IMR-90 (cell line): ENCODE measurements around the gene PRR19. TPM values are rescaled to one million over a fixed set of nuclear protein-coding genes. Genes with fewer than 3 reads are reported as not detected.

ENCODE experiments used
- ATAC-seq: fragments of 200-7000 bp; cut with Tn5 transposase; 2 replicates; pipeline ENCODE4 v1.9.1; 2020; ENCODE audit warnings: low read depth, mild to moderate bottlenecking, moderate library complexity
- BruUV-seq: library from RNA; stranded (reverse); fragments of 400-500 nt; replicated peaks from 2 replicates; lab custom pipeline; 2021; lab: Mats Ljungman, UMichigan
- CTCF ChIA-PET: fragments of 300-600 bp; formaldehyde crosslinking; extraction: SDS; loops from one replicate; lab custom pipeline; 2021; ENCODE audit warnings: antibody characterized with exemption; lab: Yijun Ruan, JAX
- POLR2A ChIA-PET: fragments of 300-600 bp; sonication (Branson Sonifier 250); formaldehyde crosslinking; loops from one replicate; lab custom pipeline; 2022; ENCODE audit warnings: antibody characterized with exemption; ENCODE audit not compliant: unreplicated experiment; lab: Charles Lee
- DNase-seq: peaks from one replicate; pipeline ENCODE4 v3.0.0; 2013
- H2AFZ ChIP-seq: replicated peaks from 2 replicates; pipeline ENCODE3; 2013; ENCODE audit warnings: low read length, mild to moderate bottlenecking; ENCODE audit not compliant: poor library complexity
- H2AK5ac ChIP-seq: 2 replicates; pipeline ENCODE4 v1.6.1; 2013; ENCODE audit warnings: low read depth, low read length, inconsistent platforms
- H2AK9ac ChIP-seq: replicated peaks from 2 replicates; pipeline ENCODE3; 2013; ENCODE audit warnings: mild to moderate bottlenecking, low read depth, low read length, moderate library complexity; ENCODE audit not compliant: poor library complexity
- H2BK120ac ChIP-seq: 2 replicates; pipeline ENCODE4 v1.6.1; 2013; ENCODE audit warnings: low read depth, low read length, inconsistent platforms
- H2BK15ac ChIP-seq: 3 replicates; pipeline ENCODE4 v1.6.1; 2013; ENCODE audit warnings: low read depth, low read length, inconsistent platforms
- H2BK20ac ChIP-seq: 2 replicates; pipeline ENCODE4 v1.6.1; 2013; ENCODE audit warnings: low read depth, mild to moderate bottlenecking, inconsistent platforms, low read length, moderate library complexity
- H2BK5ac ChIP-seq: 2 replicates; pipeline ENCODE4 v1.6.1; 2013; ENCODE audit warnings: mild to moderate bottlenecking, low read depth, low read length, inconsistent platforms; ENCODE audit not compliant: poor library complexity, severe bottlenecking
- H3K14ac ChIP-seq: replicated peaks from 2 replicates; pipeline ENCODE4 v1.6.1; 2013; ENCODE audit warnings: low read depth, low read length, inconsistent platforms
- H3K18ac ChIP-seq: 2 replicates; pipeline ENCODE4 v1.6.1; 2013; ENCODE audit warnings: low read depth, low read length, control low read depth
- H3K23ac ChIP-seq: 2 replicates; pipeline ENCODE4 v1.6.1; 2013; ENCODE audit warnings: low read depth, low read length, inconsistent platforms
- H3K27ac ChIP-seq: 2 replicates; pipeline ENCODE4 v1.5.1; 2013; ENCODE audit warnings: mild to moderate bottlenecking, control low read depth, low read length; ENCODE audit not compliant: insufficient read depth
- H3K27me3 ChIP-seq: 2 replicates; pipeline ENCODE4 v1.6.1; 2013; ENCODE audit warnings: low read length; ENCODE audit not compliant: control insufficient read depth, insufficient read depth
- H3K36me3 ChIP-seq: 2 replicates; pipeline ENCODE4 v1.6.1; 2013; ENCODE audit warnings: low read length, mixed read lengths; ENCODE audit not compliant: control insufficient read depth, insufficient read depth
- H3K4ac ChIP-seq: 2 replicates; pipeline ENCODE4 v1.6.1; 2013; ENCODE audit warnings: low read depth, low read length, inconsistent platforms
- H3K4me1 ChIP-seq: 2 replicates; pipeline ENCODE4 v1.6.1; 2013; ENCODE audit warnings: low read length, mixed read lengths; ENCODE audit not compliant: control insufficient read depth, insufficient read depth
- H3K4me2 ChIP-seq: 2 replicates; pipeline ENCODE4 v1.6.1; 2013; ENCODE audit warnings: low read depth, mild to moderate bottlenecking, control low read depth, low read length, moderate library complexity
- H3K4me3 ChIP-seq: 2 replicates; pipeline ENCODE4 v1.5.1; 2013; ENCODE audit warnings: low read depth, mild to moderate bottlenecking, control low read depth, low read length, moderate library complexity; ENCODE audit not compliant: insufficient read depth
- H3K56ac ChIP-seq: 2 replicates; pipeline ENCODE4 v1.6.1; 2013; ENCODE audit warnings: low read length, inconsistent platforms; ENCODE audit not compliant: insufficient read depth; ENCODE audit errors: extremely low read depth
- H3K79me1 ChIP-seq, 2 experiments: 2 replicates each; pipeline ENCODE4 v1.6.1; 2013; ENCODE audit warnings: low read length in 2 of 2, inconsistent platforms in 1 of 2, low read depth in 1 of 2
- H3K9ac ChIP-seq: 2 replicates; pipeline ENCODE4 v1.6.1; 2013; ENCODE audit warnings: low read depth, low read length, control low read depth
- H3K9me1 ChIP-seq: 2 replicates; pipeline ENCODE4 v1.6.1; 2013; ENCODE audit warnings: low read length, inconsistent platforms; ENCODE audit not compliant: insufficient read depth
- H3K9me3 ChIP-seq: 2 replicates; pipeline ENCODE4 v1.6.1; 2013; ENCODE audit warnings: low read length; ENCODE audit not compliant: control insufficient read depth, insufficient read depth
- H4K20me1 ChIP-seq: 2 replicates; pipeline ENCODE4 v1.6.1; 2013; ENCODE audit warnings: low read length, inconsistent platforms; ENCODE audit not compliant: insufficient read depth
- H4K5ac ChIP-seq: 2 replicates; pipeline ENCODE4 v1.6.1; 2013; ENCODE audit warnings: mild to moderate bottlenecking, low read depth, low read length, control low read depth
- H4K8ac ChIP-seq, 2 experiments: 2 replicates each; pipeline ENCODE4 v1.6.1; 2013; ENCODE audit warnings: low read depth in 2 of 2, low read length in 2 of 2, control low read depth in 1 of 2, inconsistent platforms in 1 of 2
- H4K91ac ChIP-seq: 2 replicates; pipeline ENCODE4 v1.6.1; 2013; ENCODE audit warnings: low read depth, low read length, inconsistent platforms; ENCODE audit not compliant: insufficient read depth
- BHLHE40 ChIP-seq: fragments of 150-350 bp; IDR thresholded peaks from 2 replicates; pipeline ENCODE4 v1.6.1; 2016; ENCODE audit warnings: mild to moderate bottlenecking, low read depth, low read length
- CEBPB ChIP-seq: IDR thresholded peaks from 2 replicates; pipeline ENCODE4 v1.6.1; 2012; ENCODE audit warnings: low read depth, low read length, improper control_type of control experiment
- CHD1 ChIP-seq: IDR thresholded peaks from 2 replicates; pipeline ENCODE4 v1.6.1; 2012; ENCODE audit warnings: low read depth, low read length, improper control_type of control experiment
- FOS ChIP-seq: fragments of 150-350 bp; IDR thresholded peaks from 2 replicates; pipeline ENCODE4 v1.6.1; 2016; ENCODE audit warnings: low read depth, low read length
- MAFK ChIP-seq: IDR thresholded peaks from 2 replicates; pipeline ENCODE4 v1.6.1; 2012; ENCODE audit warnings: low read depth, low read length, improper control_type of control experiment
- MAZ ChIP-seq: IDR thresholded peaks from 2 replicates; pipeline ENCODE4 v1.6.1; 2012; ENCODE audit warnings: low read depth, mild to moderate bottlenecking, low read length, improper control_type of control experiment, moderate library complexity, borderline replicate concordance
- MXI1 ChIP-seq: IDR thresholded peaks from 2 replicates; pipeline ENCODE4 v1.6.1; 2012; ENCODE audit warnings: low read depth, mild to moderate bottlenecking, low read length, moderate library complexity, borderline replicate concordance
- NFE2L2 ChIP-seq: fragments of 150-350 bp; IDR thresholded peaks from 2 replicates; pipeline ENCODE4 v1.6.1; 2016; ENCODE audit warnings: low read depth, mild to moderate bottlenecking, low read length
- POLR2A ChIP-seq: IDR thresholded peaks from 2 replicates; pipeline ENCODE4 v1.6.1; 2012; ENCODE audit warnings: mild to moderate bottlenecking, low read depth, low read length
- RAD21 ChIP-seq: IDR thresholded peaks from 2 replicates; pipeline ENCODE4 v1.6.1; 2012; ENCODE audit warnings: low read length, improper control_type of control experiment
- RCOR1 ChIP-seq: IDR thresholded peaks from 2 replicates; pipeline ENCODE4 v1.6.1; 2012; ENCODE audit warnings: mild to moderate bottlenecking, low read length, improper control_type of control experiment; ENCODE audit not compliant: insufficient replicate concordance
- RFX5 ChIP-seq: IDR thresholded peaks from 2 replicates; pipeline ENCODE4 v1.8.0; 2012; ENCODE audit warnings: low read depth, mild to moderate bottlenecking, low read length, moderate library complexity
- SMC3 ChIP-seq: fragments of 150-350 bp; IDR thresholded peaks from 2 replicates; pipeline ENCODE4 v1.6.1; 2016; ENCODE audit warnings: low read depth, mild to moderate bottlenecking, antibody characterized with exemption, low read length, moderate library complexity
- WGBS, 2 experiments: methylation state at CpG; one replicate each; pipeline versions ENCODE4 v1.1.5 to v1.1.7; 2013; ENCODE audit warnings: missing lambda C conversion rate in 2 of 2; ENCODE audit not compliant: insufficient read length in 1 of 2; ENCODE audit errors: extremely low coverage in 2 of 2; 5-methylcytosine and 5-hydroxymethylcytosine counted together
- dilution Hi-C: fragments of 300-500 bp; cut with HindIII; formaldehyde crosslinking; loops from one replicate; pipeline ENCODE4 v1.14.3; 2018; ENCODE audit warnings: low sequenced_read_pairs; ENCODE audit not compliant: unreplicated experiment
- in situ Hi-C: fragments of 300-500 bp; cut with MboI; formaldehyde crosslinking; loops from 3 replicates; pipeline ENCODE4 v1.14.3; 2019; ENCODE audit warnings: low sequenced_read_pairs, inconsistent platforms, mixed read lengths
- intact Hi-C: fragments of 100-400 bp; cut with micrococcal nuclease; formaldehyde crosslinking; loops from 2 replicates; pipeline ENCODE4 v1.10.0; 2022
- polyA plus RNA-seq, 3 experiments: library from polyadenylated mRNA; depleted of rRNA; stranded (reverse); fragments of >200 nt; gene quantifications; 2 replicates each; pipeline ENCODE4 v1.2.3, GENCODE V29; 2012; ENCODE audit warnings: low replicate concordance in 1 of 3
- total RNA-seq: library from RNA; depleted of rRNA; stranded (reverse); fragments of >200 nt; gene quantifications from 2 replicates; pipeline ENCODE4 v1.2.3, GENCODE V29; 2012
- TF ChIP-seq, protein P1 (sequence below): conservative IDR thresholded peaks from 2 replicates; pipeline ENCODE4 v1.5.1; 2012; ENCODE audit warnings: mild to moderate bottlenecking, low read depth, low read length, improper control_type of control experiment
- TF ChIP-seq, protein P2 (sequence below): fragments of 150-350 bp; IDR thresholded peaks from 2 replicates; pipeline ENCODE4 v1.6.1; 2017; ENCODE audit warnings: mild to moderate bottlenecking, antibody characterized with exemption, low read length, low read depth
- TF ChIP-seq, protein P3 (sequence below): fragments of 150-350 bp; IDR thresholded peaks from 2 replicates; pipeline ENCODE4 v1.6.1; 2016; ENCODE audit warnings: low read depth, mild to moderate bottlenecking, low read length, moderate library complexity, borderline replicate concordance

PRR19 gene
- total and polyA plus RNA-seq, 2 of the 4 experiments (the other 2 are of a cell fraction): 0.36 to 1.6 TPM

DNA sequence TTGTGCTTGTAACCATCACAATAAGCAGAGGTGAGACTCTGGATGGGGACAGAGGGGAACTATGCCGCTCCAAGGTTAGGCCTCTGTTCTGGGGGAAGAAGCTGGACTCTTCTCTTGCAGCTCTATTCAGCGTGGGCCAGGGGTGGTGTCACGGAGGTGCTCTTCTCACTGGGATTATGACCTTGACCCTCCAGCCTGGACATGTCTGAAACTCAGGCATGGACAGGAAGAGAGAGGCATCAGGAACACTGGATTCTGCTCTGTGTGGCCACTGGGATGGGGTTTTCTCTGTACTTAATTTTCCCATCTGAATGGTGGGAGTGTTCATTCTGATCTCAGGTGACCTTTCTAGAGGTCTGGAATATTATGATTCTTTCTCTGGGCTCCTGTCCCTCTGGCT lies 31.1 kb downstream of the PRR19 start:
- no peak overlapping the region; the same call in 1 of the 2 replicates for H3K23ac ChIP-seq
- no peak overlapping the region for H2BK15ac ChIP-seq
- no peak overlapping the region for H2BK120ac ChIP-seq
- H2BK20ac ChIP-seq: no peak overlapping the region
- TF ChIP-seq, protein P1, sequence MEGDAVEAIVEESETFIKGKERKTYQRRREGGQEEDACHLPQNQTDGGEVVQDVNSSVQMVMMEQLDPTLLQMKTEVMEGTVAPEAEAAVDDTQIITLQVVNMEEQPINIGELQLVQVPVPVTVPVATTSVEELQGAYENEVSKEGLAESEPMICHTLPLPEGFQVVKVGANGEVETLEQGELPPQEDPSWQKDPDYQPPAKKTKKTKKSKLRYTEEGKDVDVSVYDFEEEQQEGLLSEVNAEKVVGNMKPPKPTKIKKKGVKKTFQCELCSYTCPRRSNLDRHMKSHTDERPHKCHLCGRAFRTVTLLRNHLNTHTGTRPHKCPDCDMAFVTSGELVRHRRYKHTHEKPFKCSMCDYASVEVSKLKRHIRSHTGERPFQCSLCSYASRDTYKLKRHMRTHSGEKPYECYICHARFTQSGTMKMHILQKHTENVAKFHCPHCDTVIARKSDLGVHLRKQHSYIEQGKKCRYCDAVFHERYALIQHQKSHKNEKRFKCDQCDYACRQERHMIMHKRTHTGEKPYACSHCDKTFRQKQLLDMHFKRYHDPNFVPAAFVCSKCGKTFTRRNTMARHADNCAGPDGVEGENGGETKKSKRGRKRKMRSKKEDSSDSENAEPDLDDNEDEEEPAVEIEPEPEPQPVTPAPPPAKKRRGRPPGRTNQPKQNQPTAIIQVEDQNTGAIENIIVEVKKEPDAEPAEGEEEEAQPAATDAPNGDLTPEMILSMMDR: no peak
- TF ChIP-seq, protein P2, sequence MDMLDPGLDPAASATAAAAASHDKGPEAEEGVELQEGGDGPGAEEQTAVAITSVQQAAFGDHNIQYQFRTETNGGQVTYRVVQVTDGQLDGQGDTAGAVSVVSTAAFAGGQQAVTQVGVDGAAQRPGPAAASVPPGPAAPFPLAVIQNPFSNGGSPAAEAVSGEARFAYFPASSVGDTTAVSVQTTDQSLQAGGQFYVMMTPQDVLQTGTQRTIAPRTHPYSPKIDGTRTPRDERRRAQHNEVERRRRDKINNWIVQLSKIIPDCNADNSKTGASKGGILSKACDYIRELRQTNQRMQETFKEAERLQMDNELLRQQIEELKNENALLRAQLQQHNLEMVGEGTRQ: no peak
- TF ChIP-seq BHLHE40: no peak
- no peak for TF ChIP-seq RAD21
- TF ChIP-seq, protein P3, sequence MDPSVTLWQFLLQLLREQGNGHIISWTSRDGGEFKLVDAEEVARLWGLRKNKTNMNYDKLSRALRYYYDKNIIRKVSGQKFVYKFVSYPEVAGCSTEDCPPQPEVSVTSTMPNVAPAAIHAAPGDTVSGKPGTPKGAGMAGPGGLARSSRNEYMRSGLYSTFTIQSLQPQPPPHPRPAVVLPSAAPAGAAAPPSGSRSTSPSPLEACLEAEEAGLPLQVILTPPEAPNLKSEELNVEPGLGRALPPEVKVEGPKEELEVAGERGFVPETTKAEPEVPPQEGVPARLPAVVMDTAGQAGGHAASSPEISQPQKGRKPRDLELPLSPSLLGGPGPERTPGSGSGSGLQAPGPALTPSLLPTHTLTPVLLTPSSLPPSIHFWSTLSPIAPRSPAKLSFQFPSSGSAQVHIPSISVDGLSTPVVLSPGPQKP: no peak
- no peak for TF ChIP-seq CHD1
- no peak for TF ChIP-seq SMC3
- TF ChIP-seq RCOR1: no peak
- no peak for TF ChIP-seq POLR2A
- no peak for TF ChIP-seq MAZ
- no peak for TF ChIP-seq MXI1
- TF ChIP-seq FOS: no peak
- no peak for TF ChIP-seq NFE2L2
- no peak for TF ChIP-seq MAFK
- TF ChIP-seq CEBPB: no peak
- TF ChIP-seq RFX5: no peak
- intact Hi-C loops (no loop called here), in situ Hi-C loops (no loop called here), dilution Hi-C loops (no loop called here)
- H3K9ac ChIP-seq: no peak overlapping the region
- no peak overlapping the region for H3K4me2 ChIP-seq
- ChIA-PET POLR2A (no interaction called here), CTCF (no interaction called here)
- no peak overlapping the region for H3K27ac ChIP-seq
- H4K8ac ChIP-seq: no peak overlapping the region
- ATAC-seq: no peak
- H2BK5ac ChIP-seq: no peak overlapping the region
- H4K5ac ChIP-seq: no peak overlapping the region
- H3K14ac ChIP-seq: no peak overlapping the region
- H4K91ac ChIP-seq: no peak overlapping the region
- no peak for DNase-seq
- H3K9me3 ChIP-seq: no peaks in the 10 kb centered on the region
- no peaks in the 10 kb centered on the region for H3K27me3 ChIP-seq
- H3K4me3 ChIP-seq: no peak overlapping the region
- H3K18ac ChIP-seq: no peak overlapping the region
- no TSS peak for BruUV-seq
- peaks cover 9 to 38% of the 10 kb centered on the region in 2 experiments for H3K79me1 ChIP-seq
- no peak overlapping the region for H2AFZ ChIP-seq
- H2AK9ac ChIP-seq: peak overlapping the region; percentile 1
- peaks cover 1% of the 10 kb centered on the region; the same call in 1 of the 2 replicates for H3K4me1 ChIP-seq
- H3K56ac ChIP-seq: no peak overlapping the region
- WGBS, 2 experiments: 94% methylated on average over 2 of the region's 3 CpGs; no CpG with 5 or more reads in 1 of the 2 experiments
- no peak overlapping the region for H3K4ac ChIP-seq
- H4K20me1 ChIP-seq: peaks cover 23% of the 10 kb centered on the region
- peaks cover 21% of the 10 kb centered on the region for H3K36me3 ChIP-seq
- H3K9me1 ChIP-seq: peaks cover 2% of the 10 kb centered on the region; the same call in 1 of the 2 replicates
- H2AK5ac ChIP-seq: no peak overlapping the region
